HG03460 (cell line): ENCODE measurements around the gene SPAG6.

ENCODE experiments used
- ATAC-seq: cut with Tn5 transposase; IDR thresholded peaks from one replicate; pipeline ENCODE4 v1.9.1; 2021; ENCODE audit not compliant: unreplicated experiment

SPAG6 gene

GRCh38 chr10:22429981-22430421 is 84.7 kb downstream of the SPAG6 start:
- no peak for ATAC-seq

GRCh38 chr10:22433875-22434274 is 88.6 kb downstream of the SPAG6 start:
- ATAC-seq, result no peak

- no peak for ATAC-seq
Observed at GRCh38 chr10:22434521-22434920, 89.2 kb downstream of the SPAG6 start.

GRCh38 chr10:22435650-22436049 is 90.4 kb downstream of the SPAG6 start:
- ATAC-seq, result no peak

- peak; percentile 31 for ATAC-seq
Observed at GRCh38 chr10:22436526-22436892, 91.2 kb downstream of the SPAG6 start.

GRCh38 chr10:22436893-22437619 is 91.8 kb downstream of the SPAG6 start:
- ATAC-seq, result peak; percentile 76

- ATAC-seq, result peak; percentile 27
Observed at GRCh38 chr10:22437620-22438588, 92.6 kb downstream of the SPAG6 start.

- no peak for ATAC-seq
Observed at GRCh38 chr10:22438711-22439110, 93.4 kb downstream of the SPAG6 start.

GRCh38 chr10:22442063-22442462 is 96.8 kb downstream of the SPAG6 start:
- ATAC-seq, result no peak

GRCh38 chr10:22442468-22442867 is 97.2 kb downstream of the SPAG6 start:
- no peak for ATAC-seq

- ATAC-seq, result no peak
Observed at GRCh38 chr10:22443175-22443901, 98.0 kb downstream of the SPAG6 start.

- no peak for ATAC-seq
Observed at GRCh38 chr10:22444219-22444788, 99.0 kb downstream of the SPAG6 start.

GRCh38 chr10:22445495-22445894 is 100.2 kb downstream of the SPAG6 start:
- ATAC-seq, result no peak

- no peak for ATAC-seq
Observed at GRCh38 chr10:22447068-22447467, 101.8 kb downstream of the SPAG6 start.

GRCh38 chr10:22451346-22451745 is 106.0 kb downstream of the SPAG6 start:
- ATAC-seq, result no peak

- no peak for ATAC-seq
Observed at GRCh38 chr10:22453320-22453719, 108.0 kb downstream of the SPAG6 start.

- ATAC-seq, result no peak
Observed at GRCh38 chr10:22453948-22454591, 108.8 kb downstream of the SPAG6 start.

GRCh38 chr10:22454634-22455033 is 109.3 kb downstream of the SPAG6 start:
- no peak for ATAC-seq

GRCh38 chr10:22455068-22455857 is 110.0 kb downstream of the SPAG6 start:
- ATAC-seq, result peak; percentile 54

- ATAC-seq, result no peak
Observed at GRCh38 chr10:22456486-22456885, 111.2 kb downstream of the SPAG6 start.
